Thyroid gland (tissue), 4 donors: ENCODE results near the gene MSH3. TPM values are rescaled to one million over a fixed set of nuclear protein-coding genes. Genes with fewer than 3 reads are reported as not detected.

ENCODE experiments used
- DNase-seq, 2 donors: peaks; one replicate each; pipeline ENCODE4 v3.0.0-alpha.2; 2019
- H3K27ac ChIP-seq, 3 donors: fragments of 200-600 bp; sonication (generic); 1 replicate in 2 of 3; 2 replicates in 1 of 3; pipeline ENCODE4 v1.5.1; 2016 to 2019; ENCODE audit warnings: mild to moderate bottlenecking in 1 of 3, moderate library complexity in 1 of 3
- H3K27me3 ChIP-seq: fragments of 200-600 bp; sonication (generic); one replicate; pipeline ENCODE4 v1.5.1; 2019
- H3K36me3 ChIP-seq, 2 donors: fragments of 200-600 bp; sonication (generic); one replicate each; pipeline ENCODE4 v1.5.1; 2016 to 2019
- H3K4me1 ChIP-seq, 2 donors: fragments of 200-600 bp; sonication (generic); one replicate each; pipeline ENCODE4 v1.5.1; 2017 to 2019
- H3K4me3 ChIP-seq, 3 donors: fragments of 200-600 bp; sonication (generic); replicated peaks in 1 of 3; 1 replicate in 2 of 3; 2 replicates in 1 of 3; pipeline ENCODE4 v1.5.1; 2016; ENCODE audit warnings: mild to moderate bottlenecking in 1 of 3
- H3K9me3 ChIP-seq: fragments of 200-600 bp; sonication (generic); one replicate; pipeline ENCODE4 v1.5.1; 2017
- CTCF ChIP-seq, 6 experiments: fragments of 200-600 bp in 3 of 6; fragments of 450-650 bp in 3 of 6; sonication (generic) in 3 of 6; IDR thresholded peaks; one replicate each; pipeline ENCODE4 v1.5.1; 2016 to 2019; ENCODE audit warnings: antibody characterized with exemption in 6 of 6, mild to moderate bottlenecking in 2 of 6, inconsistent platforms in 1 of 6, moderate library complexity in 1 of 6
- POLR2A ChIP-seq, 2 donors: fragments of 450-650 bp; IDR thresholded peaks; one replicate each; pipeline ENCODE4 v1.6.1; 2017; ENCODE audit warnings: antibody characterized with exemption in 2 of 2, mild to moderate bottlenecking in 2 of 2, moderate library complexity in 1 of 2
- WGBS, 2 donors: methylation state at CpG; one replicate each; pipeline ENCODE4 v1.1.5; 2017; 5-methylcytosine and 5-hydroxymethylcytosine counted together
- intact Hi-C: fragments of 100-400 bp; cut with DNase I; formaldehyde crosslinking; loops from one replicate; pipeline ENCODE4 v1.15.1; 2023
- total RNA-seq, 4 donors: library from RNA; depleted of rRNA; stranded (reverse); fragments of >200 nt; gene quantifications; one replicate each; pipeline ENCODE4 v1.2.3, GENCODE V29; 2016

MSH3 gene
- total RNA-seq, 4 donors from 2014 or later: 25.9 to 45.0 (median 26.1) TPM

- 98 to 99% methylated on average over 7 of the region's 7 CpGs for WGBS, 2 donors
- no peaks in the 10 kb centered on the region for H3K4me1 ChIP-seq
- H3K36me3 ChIP-seq: peaks cover 0 to 10% of the 10 kb centered on the region in 2 donors
- intact Hi-C loops: no loop called here
- H3K27me3 ChIP-seq: no peaks in the 10 kb centered on the region
- DNase-seq: no peak
- TF ChIP-seq CTCF (IDR thresholded peaks at IDR 0.05): no peak
- no peak for TF ChIP-seq POLR2A (IDR thresholded peaks at IDR 0.05)
- H3K9me3 ChIP-seq: no peaks in the 10 kb centered on the region
- no peak overlapping the region for H3K27ac ChIP-seq
- H3K4me3 ChIP-seq: no peak overlapping the region
Observed at GRCh38 chr5:80722916-80723315, 68.5 kb downstream of the MSH3 start.

GRCh38 chr5:80725446-80725845, 71.0 kb downstream of the MSH3 start:
- H3K27me3 ChIP-seq: no peaks in the 10 kb centered on the region
- no peaks in the 10 kb centered on the region for H3K9me3 ChIP-seq
- 96 to 97% methylated on average over 6 of the region's 6 CpGs for WGBS, 2 donors
- H3K36me3 ChIP-seq: peaks cover 0 to 10% of the 10 kb centered on the region in 2 donors
- DNase-seq: no peak
- TF ChIP-seq CTCF (IDR thresholded peaks at IDR 0.05) (no peak), POLR2A (IDR thresholded peaks at IDR 0.05) (no peak)
- H3K4me3 ChIP-seq: no peak overlapping the region
- H3K27ac ChIP-seq: no peak overlapping the region
- intact Hi-C loops: no loop called here
- no peaks in the 10 kb centered on the region for H3K4me1 ChIP-seq

- Histone ChIP-seq H3K4me3 (no peak overlapping the region), H3K27me3 (no peaks in the 10 kb centered on the region), H3K4me1 (no peaks in the 10 kb centered on the region), H3K27ac (no peak overlapping the region), H3K9me3 (no peaks in the 10 kb centered on the region), H3K36me3 (no peaks in the 10 kb centered on the region)
- intact Hi-C loops: no loop called here
- DNase-seq: no peak
- TF ChIP-seq CTCF (IDR thresholded peaks at IDR 0.05): no peak
- no peak for TF ChIP-seq POLR2A (IDR thresholded peaks at IDR 0.05)
- WGBS, 2 donors: 92% methylated on average over 4 of the region's 4 CpGs
Observed at GRCh38 chr5:80736730-80737129, 82.3 kb downstream of the MSH3 start.

- intact Hi-C loops: no loop called here
- no peaks in the 10 kb centered on the region for H3K4me1 ChIP-seq
- TF ChIP-seq CTCF (IDR thresholded peaks at IDR 0.05) (no peak), POLR2A (IDR thresholded peaks at IDR 0.05) (no peak)
- peaks cover 0 to 4% of the 10 kb centered on the region in 2 donors for H3K36me3 ChIP-seq
- H3K27me3 ChIP-seq: no peaks in the 10 kb centered on the region
- no peak overlapping the region for H3K27ac ChIP-seq
- H3K9me3 ChIP-seq: no peaks in the 10 kb centered on the region
- WGBS, 2 donors: 92 to 98% methylated on average over 3 of the region's 3 CpGs
- no peak for DNase-seq
- no peak overlapping the region for H3K4me3 ChIP-seq
Observed at GRCh38 chr5:80738466-80738865, 84.0 kb downstream of the MSH3 start.

- WGBS, 2 donors: 84 to 97% methylated on average over 4 of the region's 4 CpGs
- Histone ChIP-seq H3K27me3 (no peaks in the 10 kb centered on the region), H3K4me3 (no peak overlapping the region), H3K36me3 (peaks cover 0 to 4% of the 10 kb centered on the region in 2 donors), H3K27ac (no peak overlapping the region), H3K9me3 (no peaks in the 10 kb centered on the region), H3K4me1 (no peaks in the 10 kb centered on the region)
- DNase-seq: no peak
- TF ChIP-seq POLR2A (IDR thresholded peaks at IDR 0.05): no peak
- no peak for TF ChIP-seq CTCF (IDR thresholded peaks at IDR 0.05)
- intact Hi-C loops: no loop called here
Observed at GRCh38 chr5:80739057-80739456, 84.6 kb downstream of the MSH3 start.
